Endothelial cell of umbilical vein (primary cell): ENCODE measurements around the gene ACADS. TPM values are rescaled to one million over a fixed set of nuclear protein-coding genes. Genes with fewer than 3 reads are reported as not detected.

Experiments
- BruUV-seq: library from RNA; stranded (reverse); fragments of 400-500 nt; replicated peaks from 2 replicates; lab custom pipeline; 2021; lab: Mats Ljungman, UMichigan
- CTCF ChIA-PET: fragments of 300-600, 350-600 bp; sonication (Branson Sonifier 250); formaldehyde crosslinking; loops from one replicate; lab custom pipeline; 2021; ENCODE audit warnings: antibody characterized with exemption, inconsistent platforms; lab: Charles Lee
- POLR2A ChIA-PET: fragments of 300-600, 350-600 bp; sonication (Branson Sonifier 250); formaldehyde crosslinking; loops from one replicate; lab custom pipeline; 2021; ENCODE audit warnings: antibody characterized with exemption, inconsistent platforms; lab: Charles Lee
- DNase-seq: peaks from one replicate; pipeline ENCODE4 v3.0.0-alpha.2; 2011; ENCODE audit warnings: low read depth, low spot score
- FAIRE-seq: peaks from 2 replicates; lab custom pipeline; 2011; peaks lifted over from hg19 to GRCh38; lab: Jason Lieb, UNC
- H2AFZ ChIP-seq: 2 replicates; pipeline ENCODE4 v1.6.0; 2012; ENCODE audit warnings: low read depth, low read length, control low read depth, inconsistent platforms
- H3K27ac ChIP-seq: 2 replicates; pipeline ENCODE4 v1.5.1; 2011; ENCODE audit warnings: low read depth, mild to moderate bottlenecking, control low read depth, low read length, moderate library complexity; ENCODE audit not compliant: insufficient read depth
- H3K27me3 ChIP-seq, 2 experiments: 2 replicates each; pipeline versions ENCODE4 v1.6.0 to v1.6.1; 2011; ENCODE audit warnings: low read length in 2 of 2, mixed read lengths in 1 of 2; ENCODE audit not compliant: control insufficient read depth in 2 of 2, insufficient read depth in 2 of 2
- H3K36me3 ChIP-seq, 2 experiments: 2 replicates in 1 of 2; 3 replicates in 1 of 2; pipeline ENCODE4 v1.5.1; 2011; ENCODE audit warnings: low read length in 2 of 2, mild to moderate bottlenecking in 1 of 2, moderate library complexity in 1 of 2; ENCODE audit not compliant: control insufficient read depth in 2 of 2, insufficient read depth in 2 of 2; ENCODE audit errors: extremely low read depth in 1 of 2
- H3K4me1 ChIP-seq: 3 replicates; pipeline ENCODE4 v1.5.1; 2011; ENCODE audit warnings: mild to moderate bottlenecking, low read length; ENCODE audit not compliant: control insufficient read depth, insufficient read depth; ENCODE audit errors: extremely low read depth
- H3K4me2 ChIP-seq: 2 replicates; pipeline ENCODE4 v1.6.1; 2011; ENCODE audit warnings: low read length, control low read depth, mixed read lengths; ENCODE audit not compliant: insufficient read depth
- H3K4me3 ChIP-seq, 3 experiments: fragments of 200-600 bp in 1 of 3; sonication (generic), shearing (Covaris generic) in 1 of 3; replicated peaks in 1 of 3; 2 replicates each; pipeline ENCODE4 v1.5.1; 2011 to 2016; ENCODE audit warnings: control low read depth in 3 of 3, low read length in 3 of 3, mild to moderate bottlenecking in 2 of 3, inconsistent platforms in 1 of 3, low read depth in 1 of 3, moderate library complexity in 1 of 3; ENCODE audit not compliant: insufficient read depth in 1 of 3
- H3K79me2 ChIP-seq: 2 replicates; pipeline ENCODE4 v1.6.0; 2012; ENCODE audit warnings: low read length, inconsistent platforms; ENCODE audit not compliant: control insufficient read depth, insufficient read depth
- H3K9ac ChIP-seq: replicated peaks from 2 replicates; pipeline ENCODE3; 2011; ENCODE audit warnings: low read length, control low read depth; ENCODE audit not compliant: insufficient read depth; ENCODE audit errors: extremely low read depth
- H3K9me1 ChIP-seq: replicated peaks from 3 replicates; pipeline ENCODE4 v1.6.0; 2011; ENCODE audit warnings: mild to moderate bottlenecking, low read length; ENCODE audit not compliant: control insufficient read depth, insufficient read depth; ENCODE audit errors: extremely low read depth
- H3K9me3 ChIP-seq: replicated peaks from 2 replicates; pipeline ENCODE4 v1.5.1; 2012; ENCODE audit warnings: low read length, inconsistent platforms; ENCODE audit not compliant: control insufficient read depth, insufficient read depth
- H4K20me1 ChIP-seq: replicated peaks from 2 replicates; pipeline ENCODE3; 2011; ENCODE audit warnings: mild to moderate bottlenecking, low read length; ENCODE audit not compliant: control insufficient read depth, insufficient read depth; ENCODE audit errors: extremely low read depth
- CTCF ChIP-seq, 2 donors: IDR thresholded peaks; 1 replicate in 1 of 2; 2 replicates in 1 of 2; pipeline ENCODE4 v1.5.1; 2011; ENCODE audit warnings: low read length in 2 of 2, mild to moderate bottlenecking in 2 of 2, moderate library complexity in 2 of 2, control low read depth in 1 of 2, inconsistent platforms in 1 of 2, low read depth in 1 of 2; ENCODE audit not compliant: insufficient read depth in 1 of 2; ENCODE audit errors: extremely low read depth in 1 of 2
- EZH2 ChIP-seq: IDR thresholded peaks from 2 replicates; pipeline ENCODE4 v1.6.1; 2012; ENCODE audit warnings: borderline replicate concordance, low read depth, mild to moderate bottlenecking, moderate library complexity, low read length, inconsistent platforms; ENCODE audit not compliant: severe bottlenecking
- FOS ChIP-seq: IDR thresholded peaks from 2 replicates; pipeline ENCODE4 v1.6.1; 2011; ENCODE audit warnings: mild to moderate bottlenecking, low read length, moderate library complexity, borderline replicate concordance; ENCODE audit not compliant: insufficient read depth
- GATA2 ChIP-seq: IDR thresholded peaks from 2 replicates; pipeline ENCODE4 v1.7.0; 2011; ENCODE audit warnings: low read depth, mild to moderate bottlenecking, moderate library complexity, mixed read lengths, low read length; ENCODE audit not compliant: insufficient read length, insufficient read depth
- JUN ChIP-seq: IDR thresholded peaks from 2 replicates; pipeline ENCODE4 v1.6.1; 2011; ENCODE audit warnings: borderline replicate concordance, low read depth; ENCODE audit not compliant: insufficient read length, insufficient read depth
- MAX ChIP-seq: IDR thresholded peaks from 2 replicates; pipeline ENCODE4 v1.6.1; 2011; ENCODE audit not compliant: insufficient read depth, insufficient read length
- MYC ChIP-seq: IDR thresholded peaks from one replicate; pipeline ENCODE4 v1.6.1; 2011; ENCODE audit warnings: mild to moderate bottlenecking, low read depth, low read length
- POLR2A ChIP-seq: IDR thresholded peaks from 2 replicates; pipeline ENCODE4 v1.6.1; 2012; ENCODE audit warnings: low read depth, mild to moderate bottlenecking, control low read depth, low read length
- POLR2AphosphoS5 ChIP-seq: IDR thresholded peaks from 2 replicates; pipeline ENCODE4 v1.6.1; 2012; ENCODE audit warnings: low read depth, mild to moderate bottlenecking, control low read depth, low read length, moderate library complexity; ENCODE audit not compliant: insufficient read depth
- dilution Hi-C: fragments of 300-500 bp; cut with MboI; formaldehyde crosslinking; loops from one replicate; pipeline ENCODE4 v1.15.0; 2019; ENCODE audit warnings: low sequenced_read_pairs; ENCODE audit not compliant: extremely low pct_ligation_motif_present
- intact Hi-C: fragments of 100-400 bp; cut with micrococcal nuclease; formaldehyde crosslinking; loops from one replicate; pipeline ENCODE4 v1.10.0; 2022
- polyA plus RNA-seq, 4 experiments: library from polyadenylated mRNA; depleted of rRNA in 3 of 4; stranded (reverse) in 3 of 4; unstranded in 1 of 4; fragments of >200 nt; gene quantifications; 2 replicates each; pipeline versions ENCODE4 v1.2.1 to v1.2.3, GENCODE V29; 2011 to 2012; ENCODE audit warnings: missing spikeins in 1 of 4
- total RNA-seq: library from RNA; stranded (reverse); gene quantifications from 2 replicates; pipeline ENCODE4 v1.2.3, GENCODE V29; 2021

ACADS gene
- total and polyA plus RNA-seq, 2 donors (not counting 3 experiments of a cell fraction or from before 2014, with no cell fraction given), result 8.2 to 8.9 TPM

GRCh38 chr12:120680165-120680738, 45.4 kb upstream of the ACADS start:
- intact Hi-C loops (no loop called here), dilution Hi-C loops (no loop called here)
- Histone ChIP-seq H3K36me3 (no peaks in the 10 kb centered on the region), H4K20me1 (no peaks in the 10 kb centered on the region), H3K27ac (peak overlapping the region; percentile 3), H3K9me1 (no peaks in the 10 kb centered on the region), H3K4me3 (no peak overlapping the region), H3K4me1 (peaks cover 26% of the 10 kb centered on the region), H3K4me2 (no peak overlapping the region), H3K79me2 (no peaks in the 10 kb centered on the region), H3K9me3 (no peaks in the 10 kb centered on the region), H2AFZ (peak overlapping the region; percentile 58), H3K27me3 (no peaks in the 10 kb centered on the region), H3K9ac (no peak overlapping the region)
- no peak for DNase-seq
- peak; percentile 84 for FAIRE-seq
- no peak for TF ChIP-seq EZH2
- TF ChIP-seq CTCF (IDR thresholded peaks at IDR 0.05; ENCODE audit: extremely low read depth in 1 of 2, insufficient read depth in 1 of 2, low read depth in 1 of 2, low read length in 2 of 2), result no peak
- CTCF ChIA-PET, result interaction anchor here (2.3 to 3.0 kb wide), 2 partner anchors 10 to 32 kb away, joined by 8 to 34 read pairs; no protein-coding TSS in a partner anchor
- BruUV-seq, result no TSS peak
- POLR2A ChIA-PET, result no interaction called here

- CTCF ChIA-PET, result no interaction called here
- dilution Hi-C loops, result no loop called here
These were observed 41.1 kb upstream of the ACADS start for GRCh38 chr12:120684523-120684932.

More at GRCh38 chr12:120684523-120684932, 41.1 kb upstream of the ACADS start:
- DNase-seq, result no peak
- Histone ChIP-seq H3K9ac (no peak overlapping the region), H3K36me3 (no peaks in the 10 kb centered on the region), H3K4me1 (peaks cover 32% of the 10 kb centered on the region), H4K20me1 (no peaks in the 10 kb centered on the region), H3K27me3 (no peaks in the 10 kb centered on the region), H3K27ac (no peak overlapping the region), H3K9me1 (no peaks in the 10 kb centered on the region), H3K4me3 (no peak overlapping the region), H3K9me3 (no peaks in the 10 kb centered on the region), H3K4me2 (no peak overlapping the region), H3K79me2 (peaks cover 25% of the 10 kb centered on the region), H2AFZ (no peak overlapping the region)
- intact Hi-C loops, result no loop called here
- POLR2A ChIA-PET, result no interaction called here
- FAIRE-seq, result no peak
- BruUV-seq, result no TSS peak
- no peak for TF ChIP-seq CTCF (IDR thresholded peaks at IDR 0.05; ENCODE audit: extremely low read depth in 1 of 2, insufficient read depth in 1 of 2, low read depth in 1 of 2, low read length in 2 of 2)
- no peak for TF ChIP-seq JUN
- TF ChIP-seq POLR2AphosphoS5, result no peak
- TF ChIP-seq POLR2A, result no peak
- no peak for TF ChIP-seq FOS
- TF ChIP-seq EZH2, result no peak
- TF ChIP-seq MAX, result no peak
- TF ChIP-seq MYC, result no peak
- TF ChIP-seq GATA2, result no peak
